ENCODE results near the gene MYO9A.

The MYO9A gene

DNA sequence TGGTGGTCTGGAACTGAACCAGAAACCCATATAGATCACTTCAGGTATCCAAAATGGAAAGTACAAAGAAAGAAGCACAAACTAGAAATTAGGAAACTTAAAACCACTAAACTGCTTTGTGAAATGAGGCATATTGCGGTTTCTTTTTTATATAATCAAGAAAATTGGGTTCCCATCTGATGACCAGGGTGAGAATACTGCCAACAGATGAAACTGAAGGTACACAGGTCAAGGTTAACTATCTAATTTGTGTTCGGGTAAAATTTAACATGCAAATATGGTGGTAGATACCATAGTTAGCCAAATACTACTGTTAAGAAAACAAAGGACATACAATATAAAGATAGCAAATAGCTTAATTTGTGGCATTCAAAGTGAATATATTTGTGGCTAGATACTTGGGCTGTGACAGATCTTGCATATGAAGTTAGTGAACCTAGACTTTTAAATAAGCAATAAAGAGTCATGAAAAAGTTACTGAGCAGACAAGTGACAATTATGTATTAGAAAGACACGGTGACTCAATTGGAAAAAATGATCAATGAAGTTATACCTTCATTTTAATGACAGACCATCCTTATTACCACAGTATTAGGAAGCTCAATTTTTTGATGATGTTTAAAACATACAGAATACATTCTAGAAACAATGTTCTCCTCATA is 180.2 kb downstream of the MYO9A start:
- no peak overlapping the region for H3K4me3 ChIP-seq (replicated peaks; ENCODE audit: insufficient read depth, low read length)
- H3K27ac ChIP-seq (replicated peaks), result no peak overlapping the region
- TF ChIP-seq GABPA (IDR thresholded peaks at IDR 0.05; ENCODE audit: low read depth), result no peak
- no peak for TF ChIP-seq REST (IDR thresholded peaks at IDR 0.05; ENCODE audit: insufficient replicate concordance, low read depth)
- no peak for TF ChIP-seq CTCF (IDR thresholded peaks at IDR 0.05; ENCODE audit: insufficient read depth, low read length)
- no peak for TF ChIP-seq POLR2AphosphoS5 (IDR thresholded peaks at IDR 0.05; ENCODE audit: low read depth)
- TF ChIP-seq SPI1 (IDR thresholded peaks at IDR 0.05; ENCODE audit: borderline replicate concordance, low read depth), result no peak
- no peaks in the 10 kb centered on the region for H3K27me3 ChIP-seq (ENCODE audit: insufficient read depth, poor library complexity, severe bottlenecking)
- no peak for DNase-seq (ENCODE audit: low read depth in 1 of 2, low spot score in 1 of 2)

- DNase-seq (ENCODE audit: low read depth in 1 of 2, low spot score in 1 of 2), result no peak
- no peak overlapping the region for H3K4me3 ChIP-seq (replicated peaks; ENCODE audit: insufficient read depth, low read length)
- no peak overlapping the region for H3K27ac ChIP-seq (replicated peaks)
- H3K27me3 ChIP-seq (ENCODE audit: insufficient read depth, poor library complexity, severe bottlenecking), result no peaks in the 10 kb centered on the region
- TF ChIP-seq SPI1 (IDR thresholded peaks at IDR 0.05; ENCODE audit: borderline replicate concordance, low read depth), result no peak
- no peak for TF ChIP-seq GABPA (IDR thresholded peaks at IDR 0.05; ENCODE audit: low read depth)
- TF ChIP-seq REST (IDR thresholded peaks at IDR 0.05; ENCODE audit: insufficient replicate concordance, low read depth), result no peak
- TF ChIP-seq CTCF (IDR thresholded peaks at IDR 0.05; ENCODE audit: insufficient read depth, low read length), result no peak
- TF ChIP-seq POLR2AphosphoS5 (IDR thresholded peaks at IDR 0.05; ENCODE audit: low read depth), result no peak
Observed at GRCh38 chr15:71934446-71934845, 183.5 kb downstream of the MYO9A start.

DNA sequence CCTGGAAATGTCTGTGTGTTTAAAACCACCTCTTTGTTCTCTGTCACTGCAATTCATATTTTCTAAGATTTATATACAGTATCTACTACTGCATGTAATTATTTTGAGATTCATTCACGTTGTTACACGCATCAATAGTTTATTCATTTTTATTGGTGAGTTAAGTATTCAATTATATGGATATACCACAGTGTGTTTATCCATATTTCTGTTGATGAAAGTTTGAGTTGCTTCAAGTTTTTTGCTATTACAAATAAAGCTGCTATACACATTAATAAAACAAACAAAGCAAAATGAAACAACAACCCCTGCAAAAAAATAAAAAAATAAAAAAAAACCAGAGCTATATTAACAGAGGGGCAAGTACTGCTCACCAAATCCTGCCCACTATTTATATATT is 185.3 kb downstream of the MYO9A start:
- no peak for TF ChIP-seq GABPA (IDR thresholded peaks at IDR 0.05; ENCODE audit: low read depth)
- no peak for TF ChIP-seq REST (IDR thresholded peaks at IDR 0.05; ENCODE audit: insufficient replicate concordance, low read depth)
- no peak for TF ChIP-seq POLR2AphosphoS5 (IDR thresholded peaks at IDR 0.05; ENCODE audit: low read depth)
- no peak for TF ChIP-seq CTCF (IDR thresholded peaks at IDR 0.05; ENCODE audit: insufficient read depth, low read length)
- TF ChIP-seq SPI1 (IDR thresholded peaks at IDR 0.05; ENCODE audit: borderline replicate concordance, low read depth), result no peak
- DNase-seq (ENCODE audit: low read depth in 1 of 2, low spot score in 1 of 2), result no peak
- H3K27me3 ChIP-seq (ENCODE audit: insufficient read depth, poor library complexity, severe bottlenecking), result no peaks in the 10 kb centered on the region
- no peak overlapping the region for H3K4me3 ChIP-seq (replicated peaks; ENCODE audit: insufficient read depth, low read length)
- no peak overlapping the region for H3K27ac ChIP-seq (replicated peaks)
